ENCODE results near the gene SH2D1B.
A peak's percentile ranks its signal among the peaks of the same experiment; 100 is the strongest.

SH2D1B gene

GRCh38 chr1:162384116-162384515 lies 27.8 kb downstream of the SH2D1B start:
- Histone ChIP-seq H3K4me3 (no peak overlapping the region), H3K27ac (no peak overlapping the region)

GRCh38 chr1:162383516-162383915 lies 28.4 kb downstream of the SH2D1B start:
- H3K27ac ChIP-seq = no peak overlapping the region
- no peak overlapping the region for H3K4me3 ChIP-seq

- Histone ChIP-seq H3K4me3 (no peak overlapping the region), H3K27ac (no peak overlapping the region)
These were observed 28.8 kb downstream of the SH2D1B start for GRCh38 chr1:162383091-162383490.

GRCh38 chr1:162381941-162382750 lies 29.8 kb downstream of the SH2D1B start:
- H3K27ac ChIP-seq = peak overlapping the region in 11 of 21 experiments; percentile 11 to 82 (median 60)

GRCh38 chr1:162381383-162381782 lies 30.6 kb downstream of the SH2D1B start, which contains the start of gene C1orf226:
Gene C1orf226, plus strand, starts transcription at chr1:162381728. Its CDS starts 174 bp downstream, at chr1:162381902.
- peak within 1 kb of the TSS in 11 of 21 experiments; percentile 11 to 82 (median 60) for H3K27ac ChIP-seq
- no peak within 1 kb of the TSS for H3K4me3 ChIP-seq

More at GRCh38 chr1:162381941-162382750, 29.8 kb downstream of the SH2D1B start:
- H3K4me3 ChIP-seq = no peak overlapping the region

- no peak overlapping the region for H3K4me3 ChIP-seq
- H3K27ac ChIP-seq = no peak overlapping the region
These were observed 31.7 kb downstream of the SH2D1B start for GRCh38 chr1:162380061-162380846.

- H3K4me3 ChIP-seq = no peak within 1 kb of the TSS
- no peak within 1 kb of the TSS for H3K27ac ChIP-seq
These were observed 35.2 kb downstream of the SH2D1B start, which contains the start of gene SPATA46 for GRCh38 chr1:162376691-162377090. Gene SPATA46, minus strand, starts transcription at chr1:162376854. Its CDS starts 64 bp downstream, at chr1:162376790.

GRCh38 chr1:162375463-162375862 lies 36.5 kb downstream of the SH2D1B start:
- Histone ChIP-seq H3K27ac (no peak overlapping the region), H3K4me3 (no peak overlapping the region)

- Histone ChIP-seq H3K4me3 (no peak overlapping the region), H3K27ac (no peak overlapping the region)
These were observed 37.5 kb downstream of the SH2D1B start for GRCh38 chr1:162374406-162374805.

GRCh38 chr1:162373541-162374260 lies 38.2 kb downstream of the SH2D1B start:
- no peak overlapping the region for H3K27ac ChIP-seq
- no peak overlapping the region for H3K4me3 ChIP-seq

- Histone ChIP-seq H3K27ac (no peak overlapping the region), H3K4me3 (no peak overlapping the region)
These were observed 38.9 kb downstream of the SH2D1B start for GRCh38 chr1:162373072-162373427.

- Histone ChIP-seq H3K27ac (peak overlapping the region in 1 of 21 experiments; percentile 24), H3K4me3 (no peak overlapping the region)
These were observed 39.5 kb downstream of the SH2D1B start for GRCh38 chr1:162372159-162373071.

GRCh38 chr1:162371611-162372010 lies 40.3 kb downstream of the SH2D1B start:
- Histone ChIP-seq H3K4me3 (no peak overlapping the region), H3K27ac (peak overlapping the region in 1 of 21 experiments; percentile 24)

- Histone ChIP-seq H3K27ac (no peak overlapping the region), H3K4me3 (no peak overlapping the region)
These were observed 41.2 kb downstream of the SH2D1B start for GRCh38 chr1:162370721-162371120.

GRCh38 chr1:162370161-162370560 lies 41.8 kb downstream of the SH2D1B start:
- H3K4me3 ChIP-seq = no peak overlapping the region
- H3K27ac ChIP-seq = no peak overlapping the region

- no peak overlapping the region for H3K27ac ChIP-seq
- H3K4me3 ChIP-seq = no peak overlapping the region
These were observed 42.4 kb downstream of the SH2D1B start for GRCh38 chr1:162369571-162369970.

GRCh38 chr1:162368451-162368850 lies 43.5 kb downstream of the SH2D1B start:
- Histone ChIP-seq H3K4me3 (no peak overlapping the region), H3K27ac (no peak overlapping the region)

GRCh38 chr1:162367772-162368171 lies 44.2 kb downstream of the SH2D1B start:
- Histone ChIP-seq H3K27ac (peak overlapping the region in 1 of 21 experiments; percentile 76), H3K4me3 (no peak overlapping the region)

GRCh38 chr1:162367073-162367472 lies 44.9 kb downstream of the SH2D1B start:
- peak overlapping the region in 1 of 21 experiments; percentile 76 for H3K27ac ChIP-seq
- H3K4me3 ChIP-seq = peak overlapping the region; percentile 15 to 46 (median 28)
